ENCODE data around the gene ANAPC2. TPM values are rescaled to one million over a fixed set of nuclear protein-coding genes. Genes with fewer than 3 reads are reported as not detected.

ANAPC2 gene
- total RNA-seq, 4 donors from 2014 or later, result 6.7 to 65.6 (median 24.9) TPM

- H3K4me1 ChIP-seq, result peaks cover 0 to 1% of the 10 kb centered on the region in 2 donors
- H3K4me3 ChIP-seq, result no peak overlapping the region
- no peak for DNase-seq
- intact Hi-C loops (cut with DNase I; ENCODE audit: low total_unique reads), result no loop called here
- no peak overlapping the region for H3K27ac ChIP-seq
- TF ChIP-seq POLR2A (IDR thresholded peaks at IDR 0.05), result no peak
- no peak for TF ChIP-seq CTCF (IDR thresholded peaks at IDR 0.05)
- H3K27me3 ChIP-seq, result no peaks in the 10 kb centered on the region
- no peaks in the 10 kb centered on the region for H3K36me3 ChIP-seq
- H3K9me3 ChIP-seq, result no peaks in the 10 kb centered on the region
Observed at GRCh38 chr9:137212520-137212919, 24.2 kb upstream of the ANAPC2 start.

- H3K36me3 ChIP-seq, result no peaks in the 10 kb centered on the region
- intact Hi-C loops (cut with DNase I; ENCODE audit: low total_unique reads), result no loop called here
- no peak overlapping the region for H3K27ac ChIP-seq
- TF ChIP-seq CTCF (IDR thresholded peaks at IDR 0.05), result no peak
- no peak for TF ChIP-seq POLR2A (IDR thresholded peaks at IDR 0.05)
- H3K9me3 ChIP-seq, result no peaks in the 10 kb centered on the region
- no peaks in the 10 kb centered on the region for H3K27me3 ChIP-seq
- peaks cover 0 to under 1% of the 10 kb centered on the region in 2 donors for H3K4me1 ChIP-seq
- no peak overlapping the region for H3K4me3 ChIP-seq
- DNase-seq, result no peak
Observed at GRCh38 chr9:137211532-137211931, 23.2 kb upstream of the ANAPC2 start.

- intact Hi-C loops (cut with DNase I; ENCODE audit: low total_unique reads), result no loop called here
- H3K9me3 ChIP-seq, result no peaks in the 10 kb centered on the region
- H3K27me3 ChIP-seq, result no peaks in the 10 kb centered on the region
- no peak for TF ChIP-seq CTCF (IDR thresholded peaks at IDR 0.05)
- TF ChIP-seq POLR2A (IDR thresholded peaks at IDR 0.05), result no peak
- H3K27ac ChIP-seq, result no peak overlapping the region
- H3K36me3 ChIP-seq, result no peaks in the 10 kb centered on the region
- peaks cover 9 to 15% of the 10 kb centered on the region in 2 donors for H3K4me1 ChIP-seq
- peak overlapping the region in 1 of 2 donors; percentile 86 for H3K4me3 ChIP-seq
- no peak for DNase-seq
Observed at GRCh38 chr9:137206602-137207001, 18.2 kb upstream of the ANAPC2 start.

GRCh38 chr9:137205126-137206069 is 17.0 kb upstream of the ANAPC2 start, which contains the start of the genes NDOR1 and TMEM203:
TSS of gene NDOR1 (plus strand) at chr9:137205700. CDS start at chr9:137205778, 78 bp downstream.
TSS of gene TMEM203 (minus strand) at chr9:137205648. CDS start at chr9:137205414, 234 bp downstream.
- peak within 1 kb of the TSS; percentile 29 to 79 for H3K27ac ChIP-seq
- intact Hi-C loops (cut with DNase I; ENCODE audit: low total_unique reads), result no loop called here
- peaks cover 9 to 15% of the 10 kb centered on the region in 2 donors for H3K4me1 ChIP-seq
- DNase-seq, result peak; percentile 88 to 91
- no peaks in the 10 kb centered on the region for H3K36me3 ChIP-seq
- H3K9me3 ChIP-seq, result no peaks in the 10 kb centered on the region
- peak; percentile 58 to 79 for TF ChIP-seq POLR2A (IDR thresholded peaks at IDR 0.05)
- peak in 1 of 4 experiments; percentile 37 for TF ChIP-seq CTCF (IDR thresholded peaks at IDR 0.05)
- H3K4me3 ChIP-seq, result peak within 1 kb of the TSS; percentile 86 to 91
- H3K27me3 ChIP-seq, result no peaks in the 10 kb centered on the region

GRCh38 chr9:137204731-137205125 is 16.4 kb upstream of the ANAPC2 start:
- H3K4me1 ChIP-seq, result peaks cover 11 to 16% of the 10 kb centered on the region in 2 donors
- H3K27me3 ChIP-seq, result no peaks in the 10 kb centered on the region
- H3K9me3 ChIP-seq, result no peaks in the 10 kb centered on the region
- peak overlapping the region; percentile 86 to 91 for H3K4me3 ChIP-seq
- H3K36me3 ChIP-seq, result no peaks in the 10 kb centered on the region
- TF ChIP-seq CTCF (IDR thresholded peaks at IDR 0.05), result no peak
- TF ChIP-seq POLR2A (IDR thresholded peaks at IDR 0.05), result no peak
- no peak for DNase-seq
- intact Hi-C loops (cut with DNase I; ENCODE audit: low total_unique reads), result no loop called here
- H3K27ac ChIP-seq, result no peak overlapping the region
